GM12865 (cell line): ENCODE results near the gene MOB2.

Experiments
- DNase-seq: peaks from one replicate; pipeline ENCODE4 v3.0.0; 2010; ENCODE audit warnings: low read depth
- H3K4me3 ChIP-seq: 2 replicates; pipeline ENCODE4 v1.5.1; 2011; ENCODE audit warnings: mild to moderate bottlenecking, low read depth, low read length, control low read depth
- CTCF ChIP-seq: IDR thresholded peaks from 2 replicates; pipeline ENCODE4 v1.5.1; 2011; ENCODE audit warnings: low read length, control low read depth, low read depth, inconsistent platforms; ENCODE audit not compliant: insufficient read depth; ENCODE audit errors: missing control alignments

Gene MOB2

GRCh38 chr11:1466784-1467183, 19.8 kb downstream of the MOB2 start:
- no peak for TF ChIP-seq CTCF
- DNase-seq: no peak
- H3K4me3 ChIP-seq: no peak overlapping the region

- H3K4me3 ChIP-seq: no peak overlapping the region
- DNase-seq: no peak
- no peak for TF ChIP-seq CTCF
Measured at GRCh38 chr11:1463056-1463455, 23.5 kb downstream of the MOB2 start.

- TF ChIP-seq CTCF: no peak
- H3K4me3 ChIP-seq: no peak overlapping the region
- DNase-seq: no peak
Measured at GRCh38 chr11:1462698-1462975, 23.9 kb downstream of the MOB2 start.

- no peak for DNase-seq
- no peak overlapping the region for H3K4me3 ChIP-seq
- no peak for TF ChIP-seq CTCF
Measured at GRCh38 chr11:1461826-1462697, 24.5 kb downstream of the MOB2 start.

- no peak for TF ChIP-seq CTCF
- H3K4me3 ChIP-seq: no peak overlapping the region
- DNase-seq: no peak
Measured at GRCh38 chr11:1460986-1461825, 25.4 kb downstream of the MOB2 start.

- no peak for DNase-seq
- H3K4me3 ChIP-seq: no peak overlapping the region
- TF ChIP-seq CTCF: no peak
Measured at GRCh38 chr11:1460396-1460985, 26.1 kb downstream of the MOB2 start.
